ENCODE data around the gene LRP1.

GRCh38 chr12:57239587-57240065 is 111.3 kb downstream of the LRP1 start:
- no peak for TF ChIP-seq ELF4 (IDR thresholded peaks at IDR 0.05)
- TF ChIP-seq FOXA1 (IDR thresholded peaks at IDR 0.05): no peak
- no peak for TF ChIP-seq SUZ12 (IDR thresholded peaks at IDR 0.05)
- TF ChIP-seq SP1 (IDR thresholded peaks at IDR 0.05): no peak
- TF ChIP-seq ARNT (IDR thresholded peaks at IDR 0.05): no peak
- no peak for TF ChIP-seq TARDBP (IDR thresholded peaks at IDR 0.05)
- no peak for TF ChIP-seq BHLHE40 (IDR thresholded peaks at IDR 0.05; ENCODE audit: borderline replicate concordance)
- TF ChIP-seq ZNF384 (IDR thresholded peaks at IDR 0.05): no peak
- no peak for TF ChIP-seq CTBP1 (IDR thresholded peaks at IDR 0.05; ENCODE audit: borderline replicate concordance)
- no peak for TF ChIP-seq NFRKB (IDR thresholded peaks at IDR 0.05)
- TF ChIP-seq FOXK2 (IDR thresholded peaks at IDR 0.05): no peak
- no peak for TF ChIP-seq L3MBTL2 (conservative IDR thresholded peaks at IDR 0.05)
- TF ChIP-seq, protein P1, sequence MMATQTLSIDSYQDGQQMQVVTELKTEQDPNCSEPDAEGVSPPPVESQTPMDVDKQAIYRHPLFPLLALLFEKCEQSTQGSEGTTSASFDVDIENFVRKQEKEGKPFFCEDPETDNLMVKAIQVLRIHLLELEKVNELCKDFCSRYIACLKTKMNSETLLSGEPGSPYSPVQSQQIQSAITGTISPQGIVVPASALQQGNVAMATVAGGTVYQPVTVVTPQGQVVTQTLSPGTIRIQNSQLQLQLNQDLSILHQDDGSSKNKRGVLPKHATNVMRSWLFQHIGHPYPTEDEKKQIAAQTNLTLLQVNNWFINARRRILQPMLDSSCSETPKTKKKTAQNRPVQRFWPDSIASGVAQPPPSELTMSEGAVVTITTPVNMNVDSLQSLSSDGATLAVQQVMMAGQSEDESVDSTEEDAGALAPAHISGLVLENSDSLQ (IDR thresholded peaks at IDR 0.05): no peak

Data from HEK293T (cell line).